ENCODE data around the gene ADCY2. TPM values are rescaled to one million over a fixed set of nuclear protein-coding genes. Genes with fewer than 3 reads are reported as not detected.

ADCY2 gene
- total and polyA plus RNA-seq, 2 of the 13 experiments (the other 11 are each of a cell fraction or from before 2014, with no cell fraction given): not detected

GRCh38 chr5:7849681-7850394, 453.9 kb downstream of the ADCY2 start:
- H3K9me3 ChIP-seq (ENCODE audit: low read length): no peaks in the 10 kb centered on the region
- FAIRE-seq (no peak), DNase-seq (ENCODE audit: low spot score) (peak; percentile 26), ATAC-seq (peak; percentile 75)
- H3K27me3 ChIP-seq (ENCODE audit: control insufficient read depth in 1 of 2, insufficient read depth in 2 of 2, low read length in 2 of 2): peaks cover 3 to 23% of the 10 kb centered on the region in 2 experiments; a peak in 2 of 5 replicates
- no peaks in the 10 kb centered on the region for H3K79me2 ChIP-seq (ENCODE audit: insufficient read depth, low read length)
- no peak overlapping the region for H2AFZ ChIP-seq (ENCODE audit: low read length)
- in situ Hi-C loops (cut with HindIII; ENCODE audit: extremely low pct_ligation_motif_present, low pct_unique_long_range_greater_than_20kb) (no loop called here), intact Hi-C loops (cut with micrococcal nuclease; ENCODE audit: unreplicated experiment) (loop anchor here (1.0 kb wide), 1 partner anchor 29 kb away; no protein-coding TSS in a partner anchor)
- CTCF ChIA-PET (ENCODE audit: low intra/inter-chr PET ratio, low total read pairs): no interaction called here
- no peaks in the 10 kb centered on the region for H4K20me1 ChIP-seq (ENCODE audit: insufficient read depth, low read length)
- H3K4me3 ChIP-seq (replicated peaks in 1 of 3; ENCODE audit: insufficient read depth in 1 of 3, low read depth in 2 of 3, low read length in 3 of 3): peak overlapping the region; percentile 54 to 71 (median 69)
- peak overlapping the region; percentile 90 for H3K4me2 ChIP-seq (ENCODE audit: low read depth, low read length)
- no peaks in the 10 kb centered on the region for H3K36me3 ChIP-seq (replicated peaks in 1 of 2; ENCODE audit: control insufficient read depth in 1 of 2, insufficient read depth in 2 of 2, low read length in 2 of 2)
- H3K9ac ChIP-seq (ENCODE audit: insufficient read depth, low read depth, low read length): peak overlapping the region; percentile 46; the same call in 1 of the 2 replicates
- H3K4me1 ChIP-seq (ENCODE audit: insufficient read depth, low read length): peaks cover 25% of the 10 kb centered on the region
- no peak overlapping the region for H3K27ac ChIP-seq (ENCODE audit: extremely low read length, insufficient read depth, low read length)
- BruUV-seq (replicated peaks): no TSS peak
- WGBS (ENCODE audit: low lambda C conversion rate): 6% methylated on average over 10 of the region's 44 CpGs
- POLR2A ChIA-PET: interaction anchor here (1.3 to 3.6 kb wide), 3 partner anchors 10 to 22 kb away, joined by 4 to 18 read pairs (median 4); partner anchors contain the start of genes FASTKD3 and MTRR
- 0 out of 2 replicates have a peak, but pooled peaks have one; percentile 26 for TF ChIP-seq SAP130 (CRISPR knock-in tag; IDR thresholded peaks at IDR 0.05; ENCODE audit: low read depth)
- TF ChIP-seq ZBTB7B (CRISPR knock-in tag; IDR thresholded peaks at IDR 0.05): no peak
- TF ChIP-seq ZNF263 (CRISPR knock-in tag; IDR thresholded peaks at IDR 0.05): 0 out of 2 replicates have a peak, but pooled peaks have one; percentile 22
- TF ChIP-seq ZNF280B (CRISPR knock-in tag; IDR thresholded peaks at IDR 0.05; ENCODE audit: borderline replicate concordance): 0 out of 2 replicates have a peak, but pooled peaks have one; percentile 33
- TF ChIP-seq ZNF367 (CRISPR knock-in tag; IDR thresholded peaks at IDR 0.05; ENCODE audit: borderline replicate concordance): no peak
- peak; percentile 39; the same call in 1 of the 2 replicates for TF ChIP-seq ZFP91 (CRISPR knock-in tag; IDR thresholded peaks at IDR 0.05; ENCODE audit: borderline replicate concordance)
- TF ChIP-seq CTCF (CRISPR knock-in tag; IDR thresholded peaks at IDR 0.05): peak; percentile 61
- TF ChIP-seq ZNF687 (CRISPR knock-in tag; IDR thresholded peaks at IDR 0.05): peak; percentile 60
- peak; percentile 22; the same call in 1 of the 2 replicates for TF ChIP-seq SALL1 (CRISPR knock-in tag; IDR thresholded peaks at IDR 0.05)
- peak; percentile 34; the same call in 1 of the 2 replicates for TF ChIP-seq UBTF (CRISPR knock-in tag; IDR thresholded peaks at IDR 0.05)
